Measurements from ENCODE around the gene PRF1. TPM values are rescaled to one million over a fixed set of nuclear protein-coding genes. Genes with fewer than 3 reads are reported as not detected.

PRF1 gene
- total RNA-seq, 1 donor from 2014 or later = not detected

DNA sequence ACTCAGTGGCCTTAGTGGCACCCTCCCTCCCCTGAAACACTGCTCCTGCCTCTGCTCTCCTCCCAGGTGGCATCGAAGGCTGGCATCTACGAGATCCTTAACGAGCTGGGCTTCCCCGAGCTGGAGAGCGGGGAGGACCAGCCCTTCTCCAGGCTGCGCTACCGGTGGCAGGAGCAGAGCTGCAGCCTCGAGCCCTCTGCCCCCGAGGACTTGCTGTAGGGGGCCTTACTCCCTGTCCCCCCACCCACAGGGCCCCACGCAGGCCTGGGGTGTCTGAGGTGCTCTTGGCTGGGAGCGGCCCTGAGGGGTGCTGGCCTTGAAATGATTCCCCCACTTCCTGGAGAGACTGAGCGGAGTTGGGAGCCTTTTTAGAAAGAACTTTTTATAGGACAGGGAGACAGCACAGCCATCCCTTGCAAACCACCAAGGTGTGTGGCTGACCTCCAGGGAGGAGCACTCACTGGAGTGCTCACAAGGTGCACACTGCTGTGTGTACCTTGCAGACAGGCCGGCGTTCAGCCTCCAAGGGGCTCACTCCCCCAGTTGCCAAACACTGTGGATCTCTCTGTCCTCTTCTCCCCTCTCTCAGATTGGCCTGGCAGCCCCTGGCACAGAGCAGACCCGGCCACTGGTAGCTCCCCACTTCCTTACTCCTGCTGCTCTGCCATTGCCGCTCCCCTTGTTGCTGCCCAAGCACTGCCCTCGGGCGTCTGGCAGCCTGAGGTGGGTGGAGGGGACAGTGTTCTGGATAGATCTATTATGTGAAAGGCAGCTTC, 35.8 kb downstream of the PRF1 start:
- TF ChIP-seq, protein P1, sequence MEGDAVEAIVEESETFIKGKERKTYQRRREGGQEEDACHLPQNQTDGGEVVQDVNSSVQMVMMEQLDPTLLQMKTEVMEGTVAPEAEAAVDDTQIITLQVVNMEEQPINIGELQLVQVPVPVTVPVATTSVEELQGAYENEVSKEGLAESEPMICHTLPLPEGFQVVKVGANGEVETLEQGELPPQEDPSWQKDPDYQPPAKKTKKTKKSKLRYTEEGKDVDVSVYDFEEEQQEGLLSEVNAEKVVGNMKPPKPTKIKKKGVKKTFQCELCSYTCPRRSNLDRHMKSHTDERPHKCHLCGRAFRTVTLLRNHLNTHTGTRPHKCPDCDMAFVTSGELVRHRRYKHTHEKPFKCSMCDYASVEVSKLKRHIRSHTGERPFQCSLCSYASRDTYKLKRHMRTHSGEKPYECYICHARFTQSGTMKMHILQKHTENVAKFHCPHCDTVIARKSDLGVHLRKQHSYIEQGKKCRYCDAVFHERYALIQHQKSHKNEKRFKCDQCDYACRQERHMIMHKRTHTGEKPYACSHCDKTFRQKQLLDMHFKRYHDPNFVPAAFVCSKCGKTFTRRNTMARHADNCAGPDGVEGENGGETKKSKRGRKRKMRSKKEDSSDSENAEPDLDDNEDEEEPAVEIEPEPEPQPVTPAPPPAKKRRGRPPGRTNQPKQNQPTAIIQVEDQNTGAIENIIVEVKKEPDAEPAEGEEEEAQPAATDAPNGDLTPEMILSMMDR (IDR thresholded peaks at IDR 0.05) = no peak
- Mint-ChIP-seq H3K9me3 (ENCODE audit: low read depth) (no peaks in the 10 kb centered on the region), H3K27ac (ENCODE audit: unreplicated experiment) (no peak overlapping the region), H3K4me1 (ENCODE audit: low read depth) (no peaks in the 10 kb centered on the region), H3K4me3 (ENCODE audit: unreplicated experiment) (no peak overlapping the region), H3K36me3 (ENCODE audit: low read depth) (no peaks in the 10 kb centered on the region), H3K27me3 (ENCODE audit: low read depth) (no peaks in the 10 kb centered on the region)
- peak; percentile 81 for DNase-seq (ENCODE audit: low spot score)

DNA sequence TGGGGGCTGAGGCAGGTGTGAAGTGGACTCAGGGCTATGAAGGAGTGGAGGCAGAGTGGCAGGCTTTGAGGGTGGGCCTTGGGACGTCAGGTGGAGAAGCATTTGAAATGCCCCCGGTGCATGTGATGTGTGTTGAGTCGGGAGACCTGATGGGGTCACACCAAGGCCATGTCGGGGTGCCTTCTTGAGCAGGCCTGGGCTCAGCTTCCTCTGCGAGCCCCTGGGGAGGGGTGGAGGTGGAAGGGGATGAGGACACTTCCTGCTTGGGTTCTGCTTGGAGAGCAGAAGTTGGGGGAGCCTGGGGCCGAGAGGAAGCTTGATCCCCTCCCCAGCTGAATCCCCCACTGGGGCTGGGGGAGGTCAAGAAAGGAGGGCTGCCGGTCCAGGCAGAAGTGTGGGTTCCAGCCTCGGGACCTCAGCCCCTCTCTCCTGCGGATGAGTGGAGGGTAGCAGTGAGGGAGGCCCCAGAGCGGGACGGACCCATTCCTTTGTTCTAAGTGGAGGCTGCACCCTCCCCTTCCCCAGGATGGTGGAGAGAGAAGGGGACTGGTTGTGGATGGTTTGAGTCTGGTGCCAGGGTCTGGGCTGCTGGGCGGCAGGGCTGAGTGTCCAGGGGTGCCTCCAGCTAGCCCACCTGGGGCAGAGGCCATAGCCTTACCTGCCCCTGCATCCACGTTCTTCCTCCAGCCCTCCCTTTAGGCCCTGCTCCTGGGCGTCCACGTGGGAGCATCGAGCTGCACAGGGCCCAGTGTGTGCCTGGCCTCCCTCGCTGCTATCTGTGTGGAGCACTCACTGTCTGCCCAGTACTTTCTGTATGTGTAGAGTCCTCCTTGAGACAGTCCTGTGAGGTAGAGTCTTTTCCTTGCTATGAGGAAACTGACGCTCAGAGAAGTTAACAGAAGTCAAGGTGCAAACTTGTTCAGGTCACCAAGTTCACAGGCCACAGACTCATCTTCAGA, 36.7 kb downstream of the PRF1 start:
- Mint-ChIP-seq H3K36me3 (ENCODE audit: low read depth) (no peaks in the 10 kb centered on the region), H3K27me3 (ENCODE audit: low read depth) (no peaks in the 10 kb centered on the region), H3K4me3 (ENCODE audit: unreplicated experiment) (no peak overlapping the region), H3K27ac (ENCODE audit: unreplicated experiment) (no peak overlapping the region), H3K9me3 (ENCODE audit: low read depth) (no peaks in the 10 kb centered on the region), H3K4me1 (ENCODE audit: low read depth) (no peaks in the 10 kb centered on the region)
- DNase-seq (ENCODE audit: low spot score) = peak; percentile 75
- TF ChIP-seq, protein P1 (IDR thresholded peaks at IDR 0.05) = no peak

DNA sequence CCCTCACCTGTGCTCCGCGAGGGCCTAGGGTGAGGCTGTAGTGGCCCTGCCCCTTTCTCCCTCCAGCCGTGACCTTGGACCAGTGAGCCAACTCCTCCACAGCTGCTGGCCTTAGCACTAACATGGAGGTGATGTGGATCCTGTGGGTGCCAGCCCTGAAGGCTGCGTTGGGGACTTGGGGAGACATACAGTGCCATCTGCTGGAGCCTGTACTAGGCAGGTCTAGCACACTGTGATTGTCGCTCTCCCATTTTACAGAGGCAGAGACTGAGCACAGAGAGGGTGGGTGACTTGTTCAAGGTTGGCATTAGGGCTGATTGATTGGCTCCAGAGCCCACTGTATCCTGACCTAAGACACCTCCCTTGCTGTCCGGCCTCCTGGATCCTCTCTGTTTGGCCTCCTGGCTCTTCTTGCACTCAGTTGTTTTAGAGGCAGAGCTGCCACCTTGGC, 37.6 kb downstream of the PRF1 start:
- Mint-ChIP-seq H3K4me3 (ENCODE audit: unreplicated experiment) (no peak overlapping the region), H3K27me3 (ENCODE audit: low read depth) (no peaks in the 10 kb centered on the region), H3K27ac (ENCODE audit: unreplicated experiment) (no peak overlapping the region), H3K9me3 (ENCODE audit: low read depth) (no peaks in the 10 kb centered on the region), H3K4me1 (ENCODE audit: low read depth) (peaks cover 2% of the 10 kb centered on the region), H3K36me3 (ENCODE audit: low read depth) (no peaks in the 10 kb centered on the region)
- TF ChIP-seq, protein P1 (IDR thresholded peaks at IDR 0.05) = no peak
- peak; percentile 69 for DNase-seq (ENCODE audit: low spot score)

DNA sequence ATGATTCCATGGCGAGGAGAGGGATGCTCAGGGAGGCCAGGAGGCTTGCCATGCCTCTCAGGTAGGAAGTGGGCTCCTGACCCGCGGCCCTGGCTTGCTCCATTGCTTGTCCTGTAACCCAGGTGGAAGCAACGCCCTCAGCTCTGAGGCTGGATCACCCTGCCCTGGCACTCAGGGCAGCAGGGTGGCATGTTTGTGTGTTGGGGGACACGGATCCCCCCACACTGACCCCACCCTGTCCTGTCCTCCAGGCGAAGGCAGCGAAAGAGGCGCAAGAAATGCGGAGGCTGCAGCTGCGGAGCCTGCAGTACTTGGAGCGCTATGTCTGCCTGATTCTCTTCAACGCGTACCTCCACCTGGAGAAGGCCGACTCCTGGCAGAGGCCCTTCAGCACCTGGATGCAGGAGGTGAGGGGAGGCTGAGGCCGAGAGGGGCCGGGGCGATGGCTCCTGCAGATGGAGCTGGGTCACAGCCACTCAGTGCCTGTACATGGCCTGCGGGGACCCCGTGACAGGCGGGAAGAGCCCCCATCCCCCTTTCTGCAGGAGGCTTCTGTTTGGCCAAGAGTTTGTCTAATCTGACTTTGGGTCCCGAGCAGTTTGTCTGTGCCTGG, 38.3 kb downstream of the PRF1 start:
- Mint-ChIP-seq H3K4me1 (ENCODE audit: low read depth) (peaks cover 9% of the 10 kb centered on the region), H3K27me3 (ENCODE audit: low read depth) (no peaks in the 10 kb centered on the region), H3K9me3 (ENCODE audit: low read depth) (no peaks in the 10 kb centered on the region), H3K36me3 (ENCODE audit: low read depth) (no peaks in the 10 kb centered on the region), H3K4me3 (ENCODE audit: unreplicated experiment) (no peak overlapping the region), H3K27ac (ENCODE audit: unreplicated experiment) (no peak overlapping the region)
- DNase-seq (ENCODE audit: low spot score) = peak; percentile 68
- TF ChIP-seq, protein P1 (IDR thresholded peaks at IDR 0.05) = no peak

DNA sequence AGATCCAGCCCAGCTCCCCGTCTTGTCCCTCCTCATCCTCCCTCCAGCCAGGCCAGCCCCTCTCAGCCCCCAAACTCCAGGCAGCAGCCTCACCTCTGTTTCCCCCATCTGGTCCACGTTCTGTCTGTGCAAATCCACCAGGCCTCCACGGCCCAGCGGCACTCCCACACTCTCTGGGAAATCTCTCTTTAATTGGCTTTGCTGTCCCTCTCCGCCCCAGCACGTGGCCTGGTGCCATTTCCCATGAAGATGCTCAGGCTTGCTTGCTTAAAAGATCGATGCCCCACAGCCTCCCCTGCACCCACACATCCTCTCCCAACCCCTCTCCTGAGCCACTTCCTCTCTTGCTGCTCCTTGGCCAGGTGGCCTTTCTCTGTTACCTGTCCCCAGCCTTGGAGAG, 39.3 kb downstream of the PRF1 start:
- H3K4me1 Mint-ChIP-seq (ENCODE audit: low read depth) = peaks cover 18% of the 10 kb centered on the region
- H3K9me3 Mint-ChIP-seq (ENCODE audit: low read depth) = no peaks in the 10 kb centered on the region
- TF ChIP-seq, protein P1 (IDR thresholded peaks at IDR 0.05) = no peak
- no peak overlapping the region for H3K4me3 Mint-ChIP-seq (ENCODE audit: unreplicated experiment)
- H3K27ac Mint-ChIP-seq (ENCODE audit: unreplicated experiment) = no peak overlapping the region
- no peak for DNase-seq (ENCODE audit: low spot score)
- no peaks in the 10 kb centered on the region for H3K36me3 Mint-ChIP-seq (ENCODE audit: low read depth)
- no peaks in the 10 kb centered on the region for H3K27me3 Mint-ChIP-seq (ENCODE audit: low read depth)

Measured in chondrocyte (in vitro differentiated cells).